Natural killer cell (primary cell): ENCODE results near the gene LINGO1. TPM values are rescaled to one million over a fixed set of nuclear protein-coding genes. Genes with fewer than 3 reads are reported as not detected.

Experiments
- ATAC-seq, 3 donors: fragments of 150-1000 bp in 2 of 3; fragments of 200-7000 bp in 1 of 3; cut with Tn5 transposase; 1 replicate in 1 of 3; 2 replicates in 2 of 3; pipeline ENCODE4 v1.10.0; 2021; ENCODE audit warnings: mild to moderate bottlenecking in 2 of 3, moderate library complexity in 2 of 3
- DNase-seq, 2 donors: peaks; one replicate each; pipeline versions ENCODE4 v3.0.0 to v3.0.0-alpha.2; 2013 to 2021; ENCODE audit warnings: mixed read lengths in 1 of 2
- H3K27ac ChIP-seq: one replicate; pipeline ENCODE4 v1.5.1; 2013; ENCODE audit warnings: mild to moderate bottlenecking, low read length
- H3K27me3 ChIP-seq: one replicate; pipeline ENCODE4 v1.6.1; 2013; ENCODE audit warnings: low read length; ENCODE audit not compliant: control insufficient read depth, insufficient read depth
- H3K36me3 ChIP-seq: one replicate; pipeline ENCODE4 v1.6.1; 2013; ENCODE audit warnings: low read length; ENCODE audit not compliant: control insufficient read depth, insufficient read depth
- H3K4me1 ChIP-seq: one replicate; pipeline ENCODE4 v1.6.1; 2013; ENCODE audit warnings: low read length; ENCODE audit not compliant: control insufficient read depth, insufficient read depth
- H3K4me3 ChIP-seq: one replicate; pipeline ENCODE4 v1.5.1; 2013; ENCODE audit warnings: low read length
- H3K9me3 ChIP-seq: one replicate; pipeline ENCODE4 v1.6.1; 2013; ENCODE audit warnings: low read length; ENCODE audit not compliant: control insufficient read depth, insufficient read depth
- H3K27ac Mint-ChIP-seq, 2 donors: one replicate each; pipeline ENCODE4 v1.8.0; 2022; ENCODE audit warnings: mild to moderate bottlenecking in 2 of 2, mixed read lengths in 2 of 2, moderate library complexity in 1 of 2
- H3K27me3 Mint-ChIP-seq, 2 donors: one replicate each; pipeline ENCODE4 v1.8.0; 2022; ENCODE audit warnings: low read depth in 2 of 2, mixed read lengths in 2 of 2
- H3K36me3 Mint-ChIP-seq: one replicate; pipeline ENCODE4 v1.8.0; 2022; ENCODE audit warnings: mixed read lengths
- H3K4me1 Mint-ChIP-seq, 2 donors: one replicate each; pipeline ENCODE4 v1.8.0; 2022; ENCODE audit warnings: mixed read lengths in 2 of 2
- H3K4me3 Mint-ChIP-seq: one replicate; pipeline ENCODE4 v1.8.0; 2022; ENCODE audit warnings: mild to moderate bottlenecking, moderate library complexity, mixed read lengths
- H3K9me3 Mint-ChIP-seq, 2 donors: one replicate each; pipeline ENCODE4 v1.8.0; 2022; ENCODE audit warnings: mixed read lengths in 2 of 2
- CTCF ChIP-seq: fragments of 200-600 bp; IDR thresholded peaks from one replicate; pipeline ENCODE4 v1.8.0; 2022; ENCODE audit warnings: antibody characterized with exemption
- WGBS: methylation state at CpG from one replicate; pipeline ENCODE4 v1.1.7; 2013; ENCODE audit warnings: missing lambda C conversion rate; ENCODE audit not compliant: insufficient coverage; 5-methylcytosine and 5-hydroxymethylcytosine counted together
- intact Hi-C: fragments of 100-400 bp; cut with micrococcal nuclease; formaldehyde crosslinking; loops from one replicate; pipeline ENCODE4 v1.14.2; 2022
- total RNA-seq, 4 donors: library from RNA; stranded (reverse); fragments of 120-200 nt in 1 of 4; gene quantifications; one replicate each; pipeline versions ENCODE4 v1.2.3 to v1.2.4, GENCODE V29; 2013 to 2022

The LINGO1 gene
- total RNA-seq, 3 donors from 2014 or later (not counting 1 experiment from before 2014, with no cell fraction given): not detected

- Histone ChIP-seq H3K4me3 (no peak overlapping the region), H3K36me3 (no peaks in the 10 kb centered on the region), H3K27ac (no peak overlapping the region), H3K9me3 (no peaks in the 10 kb centered on the region), H3K27me3 (no peaks in the 10 kb centered on the region), H3K4me1 (peaks cover 3% of the 10 kb centered on the region)
- H3K36me3 Mint-ChIP-seq: no peaks in the 10 kb centered on the region
- DNase-seq: no peak
- intact Hi-C loops: no loop called here
- H3K27me3 Mint-ChIP-seq: peaks cover 10 to 12% of the 10 kb centered on the region in 2 donors
- H3K4me1 Mint-ChIP-seq: peaks cover 0 to 5% of the 10 kb centered on the region in 2 donors
- H3K4me3 Mint-ChIP-seq: no peak overlapping the region
- no peak overlapping the region for H3K27ac Mint-ChIP-seq
- no peak for ATAC-seq
- no peaks in the 10 kb centered on the region for H3K9me3 Mint-ChIP-seq
- 80% methylated on average over 6 of the region's 6 CpGs for WGBS
- TF ChIP-seq CTCF: no peak
These were observed 61.5 kb downstream of the LINGO1 start for GRCh38 chr15:77571181-77571580.

GRCh38 chr15:77569729-77570125 is 63.0 kb downstream of the LINGO1 start:
- peaks cover 3% of the 10 kb centered on the region for H3K4me1 ChIP-seq
- Mint-ChIP-seq H3K4me1 (peaks cover 0 to 5% of the 10 kb centered on the region in 2 donors), H3K36me3 (no peaks in the 10 kb centered on the region), H3K4me3 (no peak overlapping the region), H3K27me3 (peaks cover 6 to 12% of the 10 kb centered on the region in 2 donors), H3K9me3 (no peaks in the 10 kb centered on the region), H3K27ac (no peak overlapping the region)
- no peak for TF ChIP-seq CTCF
- H3K4me3 ChIP-seq: no peak overlapping the region
- H3K27ac ChIP-seq: no peak overlapping the region
- intact Hi-C loops: no loop called here
- H3K9me3 ChIP-seq: no peaks in the 10 kb centered on the region
- H3K27me3 ChIP-seq: no peaks in the 10 kb centered on the region
- WGBS: 14% methylated on average over 6 of the region's 6 CpGs
- no peaks in the 10 kb centered on the region for H3K36me3 ChIP-seq
- DNase-seq: no peak
- ATAC-seq: no peak

- Mint-ChIP-seq H3K27ac (no peak overlapping the region), H3K4me3 (no peak overlapping the region)
- no peak for ATAC-seq
These were observed 63.6 kb downstream of the LINGO1 start for GRCh38 chr15:77568973-77569728.

More at GRCh38 chr15:77568973-77569728, 63.6 kb downstream of the LINGO1 start:
- Histone ChIP-seq H3K36me3 (no peaks in the 10 kb centered on the region), H3K4me1 (peaks cover 3% of the 10 kb centered on the region), H3K27me3 (no peaks in the 10 kb centered on the region), H3K9me3 (no peaks in the 10 kb centered on the region), H3K4me3 (no peak overlapping the region), H3K27ac (no peak overlapping the region)
- peaks cover 0 to 5% of the 10 kb centered on the region in 2 donors for H3K4me1 Mint-ChIP-seq
- intact Hi-C loops: no loop called here
- H3K36me3 Mint-ChIP-seq: no peaks in the 10 kb centered on the region
- peaks cover 6 to 12% of the 10 kb centered on the region in 2 donors for H3K27me3 Mint-ChIP-seq
- no peaks in the 10 kb centered on the region for H3K9me3 Mint-ChIP-seq
- WGBS: 59% methylated on average over 24 of the region's 24 CpGs
- no peak for TF ChIP-seq CTCF
- DNase-seq: no peak
